K562 (cell line): ENCODE data around the gene ELMOD2. TPM values are rescaled to one million over a fixed set of nuclear protein-coding genes. Genes with fewer than 3 reads are reported as not detected.
A peak's percentile ranks its signal among the peaks of the same experiment; 100 is the strongest.

Experiments used
- BMI1 ChIP-seq: fragments of 150-350 bp; IDR thresholded peaks from 2 replicates; pipeline ENCODE4 v1.6.1; 2014; ENCODE audit warnings: low read length
- C11orf30 ChIP-seq: fragments of 450-650 bp; IDR thresholded peaks from 2 replicates; pipeline ENCODE4 v1.6.1; 2016; ENCODE audit warnings: low read depth, mild to moderate bottlenecking
- CBX2 ChIP-seq: fragments of 200-600 bp; sonication (generic); IDR thresholded peaks from one replicate; pipeline ENCODE4 v1.6.1; 2012; ENCODE audit warnings: mild to moderate bottlenecking, low read length, inconsistent platforms; ENCODE audit not compliant: insufficient read depth, poor library complexity, severe bottlenecking
- CREB1 ChIP-seq, 2 experiments: sonication (generic) in 1 of 2; formaldehyde crosslinking in 1 of 2; IDR thresholded peaks; 2 replicates each; pipeline versions ENCODE4 v1.6.1 to v1.8.0; 2012 to 2022; ENCODE audit warnings: inconsistent platforms in 1 of 2, mild to moderate bottlenecking in 1 of 2, missing genetic modification reagents in 1 of 2, moderate library complexity in 1 of 2
- CTCFL ChIP-seq: IDR thresholded peaks from 2 replicates; pipeline ENCODE4 v1.6.1; 2011; ENCODE audit warnings: borderline replicate concordance, low read depth, mild to moderate bottlenecking, moderate library complexity, low read length; ENCODE audit not compliant: insufficient read depth, poor library complexity, severe bottlenecking
- GATA2 ChIP-seq: sonication (generic); formaldehyde crosslinking; IDR thresholded peaks from 2 replicates; pipeline ENCODE4 v1.4.0; 2020; ENCODE audit warnings: mild to moderate bottlenecking, missing genetic modification reagents
- PHB ChIP-seq: fragments of 250-450 bp; sonication (Bioruptor Pico); IDR thresholded peaks from 2 replicates; pipeline ENCODE4 v1.5.0; 2021
- PHB2 ChIP-seq: fragments of 450-650 bp; IDR thresholded peaks from 2 replicates; pipeline ENCODE4 v1.6.1; 2017; ENCODE audit warnings: low read depth
- POLR2G ChIP-seq: fragments of 200-400 bp; formaldehyde crosslinking; IDR thresholded peaks from 2 replicates; pipeline ENCODE4 v1.6.1; 2017; ENCODE audit warnings: low read depth, mild to moderate bottlenecking, antibody characterized with exemption, low read length, moderate library complexity
- PPARD ChIP-seq: fragments of 250-450 bp; sonication (Bioruptor Pico); IDR thresholded peaks from 2 replicates; pipeline ENCODE4 v1.8.0; 2022; ENCODE audit warnings: inconsistent platforms, mild to moderate bottlenecking, moderate library complexity
- RBM25 ChIP-seq: fragments of 200-400 bp; formaldehyde crosslinking; IDR thresholded peaks from 2 replicates; pipeline ENCODE4 v1.6.1; 2018; ENCODE audit warnings: low read length, low read depth, moderate library complexity; ENCODE audit not compliant: severe bottlenecking
- TEAD4 ChIP-seq, 2 experiments: sonication (generic) in 1 of 2; formaldehyde crosslinking in 1 of 2; IDR thresholded peaks; 2 replicates each; pipeline versions ENCODE4 v1.6.1 to v1.8.0; 2012 to 2022; ENCODE audit warnings: borderline replicate concordance in 1 of 2, inconsistent platforms in 1 of 2, low read length in 1 of 2, mild to moderate bottlenecking in 1 of 2, missing genetic modification reagents in 1 of 2
- ZNF143 ChIP-seq: sonication (generic); formaldehyde crosslinking; IDR thresholded peaks from 2 replicates; pipeline ENCODE4 v1.9.0; 2022; ENCODE audit warnings: mild to moderate bottlenecking, missing genetic modification reagents
- polyA plus RNA-seq, 8 experiments: library from polyadenylated mRNA; depleted of rRNA in 4 of 8; stranded (reverse) in 5 of 8; unstranded in 3 of 8; fragments of >200 nt; fragmentation: Nextera tagmentation in 2 of 8; fragmentation: Illumina TruSeq in 1 of 8; extraction: Ambion mirVana in 2 of 8; extraction: Trizol in 1 of 8; gene quantifications; 2 replicates each; pipeline versions ENCODE4 v1.2.1 to v1.2.3, GENCODE V29; 2011 to 2014; ENCODE audit warnings: inconsistent platforms in 1 of 8, missing spikeins in 1 of 8
- total RNA-seq, 7 experiments: library from RNA; depleted of rRNA in 6 of 7; stranded (reverse); fragments of >200 nt in 6 of 7; fragmentation: Illumina TruSeq in 2 of 7; extraction: Trizol in 2 of 7; gene quantifications; 2 replicates each; pipeline versions ENCODE4 v1.2.1 to v1.2.3, GENCODE V29; 2011 to 2021; ENCODE audit warnings: low replicate concordance in 1 of 7
- TF ChIP-seq, protein P1 (sequence below): fragments of 250-450 bp; sonication (Bioruptor Pico); IDR thresholded peaks from 2 replicates; pipeline ENCODE4 v1.4.0; 2020
- TF ChIP-seq, protein P2 (sequence below): fragments of 450-650 bp; formaldehyde crosslinking; IDR thresholded peaks from 2 replicates; pipeline ENCODE4 v1.4.0; 2020; ENCODE audit warnings: mild to moderate bottlenecking, moderate library complexity

Gene ELMOD2
- total and polyA plus RNA-seq, 9 of the 15 experiments (the other 6 are each of a cell fraction or from before 2014, with no cell fraction given), result 11.0 to 23.3 (median 14.3) TPM

DNA sequence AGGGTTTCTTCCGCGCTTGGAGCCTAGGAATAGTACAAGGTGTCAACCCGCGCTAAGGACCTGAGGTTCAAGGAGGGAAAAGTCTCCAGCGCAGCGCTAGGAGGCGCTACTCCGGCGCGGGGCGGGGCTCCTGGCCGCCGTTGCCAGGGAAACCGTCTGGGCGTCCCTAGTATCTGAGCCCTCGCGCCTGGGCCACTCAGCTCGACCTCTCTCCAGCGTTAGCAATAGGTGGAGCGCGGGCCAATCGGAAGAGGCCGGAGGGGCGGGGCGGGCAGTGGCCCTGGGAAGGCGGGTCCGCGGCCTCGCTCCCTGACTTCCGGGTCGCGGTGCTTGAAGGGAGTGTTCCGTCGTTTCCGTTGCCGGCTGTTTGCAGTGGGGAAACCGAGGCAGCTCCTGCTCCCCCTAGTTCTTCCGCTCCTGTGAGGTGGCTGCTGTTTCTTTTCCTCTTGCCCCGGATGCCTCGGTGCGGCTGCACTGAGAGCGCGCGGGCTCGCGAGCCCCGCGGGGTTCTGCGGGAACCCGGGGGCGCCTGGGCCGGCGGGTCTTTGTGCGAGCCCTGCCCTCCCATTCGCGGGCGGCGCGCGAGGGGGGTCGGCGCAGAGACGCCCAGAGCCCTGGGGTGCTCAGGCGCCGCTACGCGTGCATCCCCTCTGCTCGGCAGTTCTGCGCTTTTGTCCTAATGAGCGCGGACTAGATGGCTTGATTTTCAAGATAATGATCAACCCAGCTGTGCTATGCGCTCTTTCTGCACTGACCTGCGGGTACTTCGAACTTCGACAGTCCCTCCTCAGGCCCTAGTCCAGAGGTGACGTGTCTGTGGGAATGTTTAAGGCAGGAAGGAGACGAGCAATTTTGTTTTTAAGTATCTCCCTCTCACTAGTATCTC is at the start of gene ELMOD2 (continued):
- TF ChIP-seq, protein P1, sequence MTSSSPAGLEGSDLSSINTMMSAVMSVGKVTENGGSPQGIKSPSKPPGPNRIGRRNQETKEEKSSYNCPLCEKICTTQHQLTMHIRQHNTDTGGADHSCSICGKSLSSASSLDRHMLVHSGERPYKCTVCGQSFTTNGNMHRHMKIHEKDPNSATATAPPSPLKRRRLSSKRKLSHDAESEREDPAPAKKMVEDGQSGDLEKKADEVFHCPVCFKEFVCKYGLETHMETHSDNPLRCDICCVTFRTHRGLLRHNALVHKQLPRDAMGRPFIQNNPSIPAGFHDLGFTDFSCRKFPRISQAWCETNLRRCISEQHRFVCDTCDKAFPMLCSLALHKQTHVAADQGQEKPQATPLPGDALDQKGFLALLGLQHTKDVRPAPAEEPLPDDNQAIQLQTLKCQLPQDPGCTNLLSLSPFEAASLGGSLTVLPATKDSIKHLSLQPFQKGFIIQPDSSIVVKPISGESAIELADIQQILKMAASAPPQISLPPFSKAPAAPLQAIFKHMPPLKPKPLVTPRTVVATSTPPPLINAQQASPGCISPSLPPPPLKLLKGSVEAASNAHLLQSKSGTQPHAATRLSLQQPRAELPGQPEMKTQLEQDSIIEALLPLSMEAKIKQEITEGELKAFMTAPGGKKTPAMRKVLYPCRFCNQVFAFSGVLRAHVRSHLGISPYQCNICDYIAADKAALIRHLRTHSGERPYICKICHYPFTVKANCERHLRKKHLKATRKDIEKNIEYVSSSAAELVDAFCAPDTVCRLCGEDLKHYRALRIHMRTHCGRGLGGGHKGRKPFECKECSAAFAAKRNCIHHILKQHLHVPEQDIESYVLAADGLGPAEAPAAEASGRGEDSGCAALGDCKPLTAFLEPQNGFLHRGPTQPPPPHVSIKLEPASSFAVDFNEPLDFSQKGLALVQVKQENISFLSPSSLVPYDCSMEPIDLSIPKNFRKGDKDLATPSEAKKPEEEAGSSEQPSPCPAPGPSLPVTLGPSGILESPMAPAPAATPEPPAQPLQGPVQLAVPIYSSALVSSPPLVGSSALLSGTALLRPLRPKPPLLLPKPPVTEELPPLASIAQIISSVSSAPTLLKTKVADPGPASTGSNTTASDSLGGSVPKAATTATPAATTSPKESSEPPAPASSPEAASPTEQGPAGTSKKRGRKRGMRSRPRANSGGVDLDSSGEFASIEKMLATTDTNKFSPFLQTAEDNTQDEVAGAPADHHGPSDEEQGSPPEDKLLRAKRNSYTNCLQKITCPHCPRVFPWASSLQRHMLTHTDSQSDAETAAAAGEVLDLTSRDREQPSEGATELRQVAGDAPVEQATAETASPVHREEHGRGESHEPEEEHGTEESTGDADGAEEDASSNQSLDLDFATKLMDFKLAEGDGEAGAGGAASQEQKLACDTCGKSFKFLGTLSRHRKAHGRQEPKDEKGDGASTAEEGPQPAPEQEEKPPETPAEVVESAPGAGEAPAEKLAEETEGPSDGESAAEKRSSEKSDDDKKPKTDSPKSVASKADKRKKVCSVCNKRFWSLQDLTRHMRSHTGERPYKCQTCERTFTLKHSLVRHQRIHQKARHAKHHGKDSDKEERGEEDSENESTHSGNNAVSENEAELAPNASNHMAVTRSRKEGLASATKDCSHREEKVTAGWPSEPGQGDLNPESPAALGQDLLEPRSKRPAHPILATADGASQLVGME (CRISPR knock-in tag), result no peak
- TF ChIP-seq C11orf30 (peak; percentile 63), CTCFL (peak; percentile 95), CBX2 (no peak), POLR2G (peak; percentile 93), RBM25 (peak; percentile 66), GATA2 (CRISPR knock-in tag) (peak; percentile 80), ZNF143 (no peak), CREB1 (IDR thresholded peaks at IDR 0.05) (no peak; the same call in 1 of the 2 replicates), CREB1 (CRISPR knock-in tag; IDR thresholded peaks at IDR 0.05) (peak; percentile 31; the same call in 1 of the 2 replicates), PPARD (CRISPR knock-in tag) (no peak), BMI1 (peak; percentile 81), TEAD4 (IDR thresholded peaks at IDR 0.05; ENCODE audit: low read length) (no peak; the same call in 1 of the 2 replicates), TEAD4 (CRISPR knock-in tag; IDR thresholded peaks at IDR 0.05; ENCODE audit: borderline replicate concordance) (no peak), PHB (CRISPR knock-in tag) (no peak), PHB2 (no peak)
- TF ChIP-seq, protein P2, sequence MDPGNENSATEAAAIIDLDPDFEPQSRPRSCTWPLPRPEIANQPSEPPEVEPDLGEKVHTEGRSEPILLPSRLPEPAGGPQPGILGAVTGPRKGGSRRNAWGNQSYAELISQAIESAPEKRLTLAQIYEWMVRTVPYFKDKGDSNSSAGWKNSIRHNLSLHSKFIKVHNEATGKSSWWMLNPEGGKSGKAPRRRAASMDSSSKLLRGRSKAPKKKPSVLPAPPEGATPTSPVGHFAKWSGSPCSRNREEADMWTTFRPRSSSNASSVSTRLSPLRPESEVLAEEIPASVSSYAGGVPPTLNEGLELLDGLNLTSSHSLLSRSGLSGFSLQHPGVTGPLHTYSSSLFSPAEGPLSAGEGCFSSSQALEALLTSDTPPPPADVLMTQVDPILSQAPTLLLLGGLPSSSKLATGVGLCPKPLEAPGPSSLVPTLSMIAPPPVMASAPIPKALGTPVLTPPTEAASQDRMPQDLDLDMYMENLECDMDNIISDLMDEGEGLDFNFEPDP (CRISPR knock-in tag), result no peak
